ENCODE results near the gene PLA2G5.

DNA sequence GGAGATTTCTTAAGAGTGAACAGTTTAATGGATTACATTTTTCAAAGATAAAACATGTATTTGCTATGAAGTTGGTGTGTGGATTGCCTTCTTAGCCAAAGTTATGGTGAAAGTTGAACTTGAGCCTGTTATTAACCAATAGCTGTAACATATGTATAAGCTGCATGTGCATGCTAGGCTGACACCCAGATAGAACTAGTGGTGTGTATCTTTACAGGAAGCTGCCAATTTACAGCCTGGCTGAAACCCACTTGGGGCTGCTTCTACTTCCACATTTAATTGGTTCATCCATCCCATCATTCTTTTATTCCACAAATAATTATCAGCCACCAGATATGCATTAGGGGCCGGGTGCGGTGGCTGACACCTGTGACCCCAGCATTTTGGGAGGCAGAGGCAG is 3.3 kb downstream of the PLA2G5 start:
- TF ChIP-seq CTCF (conservative IDR thresholded peaks at IDR 0.05) (no peak), EZH2 (IDR thresholded peaks at IDR 0.05; ENCODE audit: low read depth) (no peak)

Data from PC-9 (cell line).